ENCODE results near the gene ITGB7. TPM values are rescaled to one million over a fixed set of nuclear protein-coding genes. Genes with fewer than 3 reads are reported as not detected.

Gene ITGB7
- total RNA-seq, 1 experiment from 2014 or later: 1.1 TPM

GRCh38 chr12:53161119-53161911 is 45.7 kb downstream of the ITGB7 start:
- TF ChIP-seq CTCF (IDR thresholded peaks at IDR 0.05; ENCODE audit: insufficient read depth in 1 of 2, low read depth in 1 of 2, low read length in 1 of 2, severe bottlenecking in 1 of 2, unreplicated experiment in 1 of 2): no peak
- CTCF ChIA-PET: interaction anchor here (0.6 to 2.9 kb wide), 3 partner anchors 19 to 107 kb away, joined by 3 to 9 read pairs (median 4); partner anchors contain the start of genes CSAD and ZNF740
- no peak for DNase-seq

GRCh38 chr12:53160673-53161072 is 46.4 kb downstream of the ITGB7 start:
- no peaks in the 10 kb centered on the region for H3K9me3 ChIP-seq
- ChIA-PET POLR2A (no interaction called here), CTCF (interaction anchor here (0.6 to 2.9 kb wide), 3 partner anchors 20 to 107 kb away, joined by 3 to 9 read pairs (median 3); partner anchors contain the start of genes CSAD and ZNF740)
- TF ChIP-seq CTCF (IDR thresholded peaks at IDR 0.05; ENCODE audit: insufficient read depth in 1 of 2, low read depth in 1 of 2, low read length in 1 of 2, severe bottlenecking in 1 of 2, unreplicated experiment in 1 of 2): no peak
- peaks cover 11% of the 10 kb centered on the region for H3K4me1 Mint-ChIP-seq (ENCODE audit: low read depth, unreplicated experiment)
- H3K4me3 ChIP-seq (ENCODE audit: low read depth, low read length): no peak overlapping the region
- H3K4me1 ChIP-seq: no peaks in the 10 kb centered on the region
- intact Hi-C loops (cut with micrococcal nuclease; ENCODE audit: unreplicated experiment): no loop called here
- H3K27me3 Mint-ChIP-seq (ENCODE audit: insufficient read depth, unreplicated experiment): no peaks in the 10 kb centered on the region
- peaks cover 6% of the 10 kb centered on the region for H3K36me3 Mint-ChIP-seq (ENCODE audit: insufficient read depth, unreplicated experiment)
- H3K27me3 ChIP-seq (replicated peaks; ENCODE audit: control insufficient read depth, insufficient read depth, low read length): no peaks in the 10 kb centered on the region
- H3K4me3 Mint-ChIP-seq (ENCODE audit: unreplicated experiment): no peak overlapping the region
- BruUV-seq (replicated peaks): no TSS peak
- no peaks in the 10 kb centered on the region for H3K9me3 Mint-ChIP-seq (ENCODE audit: unreplicated experiment)
- H3K36me3 ChIP-seq (ENCODE audit: control insufficient read depth, insufficient read depth, low read length): no peaks in the 10 kb centered on the region
- DNase-seq: no peak
- H3K27ac Mint-ChIP-seq (ENCODE audit: unreplicated experiment): no peak overlapping the region

More at GRCh38 chr12:53161119-53161911, 45.7 kb downstream of the ITGB7 start:
- BruUV-seq (replicated peaks): no TSS peak
- Histone ChIP-seq H3K36me3 (ENCODE audit: control insufficient read depth, insufficient read depth, low read length) (no peaks in the 10 kb centered on the region), H3K4me1 (no peaks in the 10 kb centered on the region), H3K9me3 (no peaks in the 10 kb centered on the region), H3K4me3 (ENCODE audit: low read depth, low read length) (no peak overlapping the region), H3K27me3 (replicated peaks; ENCODE audit: control insufficient read depth, insufficient read depth, low read length) (no peaks in the 10 kb centered on the region)
- POLR2A ChIA-PET: no interaction called here
- Mint-ChIP-seq H3K4me3 (ENCODE audit: unreplicated experiment) (no peak overlapping the region), H3K4me1 (ENCODE audit: low read depth, unreplicated experiment) (peaks cover 11% of the 10 kb centered on the region), H3K27ac (ENCODE audit: unreplicated experiment) (no peak overlapping the region), H3K27me3 (ENCODE audit: insufficient read depth, unreplicated experiment) (no peaks in the 10 kb centered on the region), H3K36me3 (ENCODE audit: insufficient read depth, unreplicated experiment) (peaks cover 6% of the 10 kb centered on the region), H3K9me3 (ENCODE audit: unreplicated experiment) (no peaks in the 10 kb centered on the region)
- intact Hi-C loops (cut with micrococcal nuclease; ENCODE audit: unreplicated experiment): no loop called here

GRCh38 chr12:53160000-53160399 is 47.1 kb downstream of the ITGB7 start:
- POLR2A ChIA-PET: no interaction called here
- Mint-ChIP-seq H3K4me3 (ENCODE audit: unreplicated experiment) (no peak overlapping the region), H3K27me3 (ENCODE audit: insufficient read depth, unreplicated experiment) (no peaks in the 10 kb centered on the region), H3K27ac (ENCODE audit: unreplicated experiment) (peak overlapping the region; percentile 71), H3K4me1 (ENCODE audit: low read depth, unreplicated experiment) (peaks cover 11% of the 10 kb centered on the region), H3K36me3 (ENCODE audit: insufficient read depth, unreplicated experiment) (peaks cover 6% of the 10 kb centered on the region), H3K9me3 (ENCODE audit: unreplicated experiment) (no peaks in the 10 kb centered on the region)
- no peaks in the 10 kb centered on the region for H3K4me1 ChIP-seq
- no peak overlapping the region for H3K4me3 ChIP-seq (ENCODE audit: low read depth, low read length)
- BruUV-seq (replicated peaks): no TSS peak
- no peaks in the 10 kb centered on the region for H3K9me3 ChIP-seq
- CTCF ChIA-PET: interaction anchor here (1.0 to 2.9 kb wide), 8 partner anchors 15 to 161 kb away, joined by 3 to 9 read pairs (median 5); partner anchors contain the start of genes AAAS, CSAD, SOAT2 and ZNF740
- DNase-seq: no peak
- no peaks in the 10 kb centered on the region for H3K27me3 ChIP-seq (replicated peaks; ENCODE audit: control insufficient read depth, insufficient read depth, low read length)
- H3K36me3 ChIP-seq (ENCODE audit: control insufficient read depth, insufficient read depth, low read length): no peaks in the 10 kb centered on the region
- no peak for TF ChIP-seq CTCF (IDR thresholded peaks at IDR 0.05; ENCODE audit: insufficient read depth in 1 of 2, low read depth in 1 of 2, low read length in 1 of 2, severe bottlenecking in 1 of 2, unreplicated experiment in 1 of 2)
- intact Hi-C loops (cut with micrococcal nuclease; ENCODE audit: unreplicated experiment): loop anchor here (1.0 kb wide), 1 partner anchor 30 kb away; no protein-coding TSS in a partner anchor

All from Caco-2 (cell line).